NCI-H1417 (cell line): ENCODE data around the gene LRRFIP2.
"Not testable (repeated sequence)": the region's sequence is repeated elsewhere in the genome, so short reads cannot be mapped to it uniquely, and the experiment has no call there.

Source experiments
- DNase-seq, 3 experiments: peaks; one replicate each; lab custom pipeline; 2025; lab: John Stamatoyannopoulos, UW

Gene LRRFIP2

GRCh38 chr3:37143821-37144220 lies 30.6 kb downstream of the LRRFIP2 start:
- no peak for DNase-seq

GRCh38 chr3:37141676-37142075 lies 32.7 kb downstream of the LRRFIP2 start:
- no peak for DNase-seq

- no peak for DNase-seq
Observed at GRCh38 chr3:37140899-37141541, 33.4 kb downstream of the LRRFIP2 start.

GRCh38 chr3:37139567-37140052 lies 34.8 kb downstream of the LRRFIP2 start:
- no peak for DNase-seq

GRCh38 chr3:37138816-37139215 lies 35.6 kb downstream of the LRRFIP2 start:
- peak in 1 of 3 experiments; percentile 0 for DNase-seq

GRCh38 chr3:37137516-37137915 lies 36.9 kb downstream of the LRRFIP2 start:
- DNase-seq: no peak

GRCh38 chr3:37136067-37136466 lies 38.3 kb downstream of the LRRFIP2 start:
- DNase-seq: no peak

- DNase-seq: no peak
Observed at GRCh38 chr3:37135561-37135960, 38.8 kb downstream of the LRRFIP2 start.

- no peak for DNase-seq
Observed at GRCh38 chr3:37132334-37132733, 42.0 kb downstream of the LRRFIP2 start.

GRCh38 chr3:37131860-37132144 lies 42.6 kb downstream of the LRRFIP2 start:
- no peak for DNase-seq

GRCh38 chr3:37130984-37131859 lies 43.2 kb downstream of the LRRFIP2 start:
- DNase-seq: no peak

- DNase-seq: no peak
Observed at GRCh38 chr3:37130448-37130847, 43.9 kb downstream of the LRRFIP2 start.

- DNase-seq: no peak
Observed at GRCh38 chr3:37129871-37130270, 44.5 kb downstream of the LRRFIP2 start.

GRCh38 chr3:37127340-37127739 lies 47.0 kb downstream of the LRRFIP2 start:
- no peak for DNase-seq

GRCh38 chr3:37126856-37127255 lies 47.5 kb downstream of the LRRFIP2 start:
- DNase-seq: no peak

- DNase-seq: no peak
Observed at GRCh38 chr3:37125195-37126073, 48.9 kb downstream of the LRRFIP2 start.

- no peak for DNase-seq
Observed at GRCh38 chr3:37124435-37124834, 49.9 kb downstream of the LRRFIP2 start.

GRCh38 chr3:37123292-37123691 lies 51.1 kb downstream of the LRRFIP2 start:
- DNase-seq: no peak

- DNase-seq: not testable (repeated sequence)
Observed at GRCh38 chr3:37122069-37122468, 52.3 kb downstream of the LRRFIP2 start.

GRCh38 chr3:37118163-37118562 lies 56.2 kb downstream of the LRRFIP2 start:
- DNase-seq: no peak

- no peak for DNase-seq
Observed at GRCh38 chr3:37117548-37117947, 56.8 kb downstream of the LRRFIP2 start.

GRCh38 chr3:37116998-37117397 lies 57.4 kb downstream of the LRRFIP2 start:
- DNase-seq: no peak
